Skin epidermis (tissue), 12 donors: ENCODE results near the gene LRMDA.
A peak's percentile ranks its signal among the peaks of the same experiment; 100 is the strongest.

ENCODE experiments used
- H3K27ac ChIP-seq, 21 experiments: fragments of 200-600 bp; sonication (generic) in 11 of 21; one replicate each; pipeline ENCODE4 v1.5.0; 2020; ENCODE audit warnings: mild to moderate bottlenecking in 3 of 21, inconsistent platforms in 2 of 21, moderate library complexity in 2 of 21
- H3K4me3 ChIP-seq, 7 experiments: fragments of 200-600 bp; sonication (generic) in 2 of 7; one replicate each; pipeline ENCODE4 v1.5.0; 2020; ENCODE audit warnings: inconsistent platforms in 2 of 7, mild to moderate bottlenecking in 2 of 7, moderate library complexity in 1 of 7

The LRMDA gene

GRCh38 chr10:75660823-75661222 lies 229.4 kb downstream of the LRMDA start:
- no peak overlapping the region for H3K4me3 ChIP-seq
- H3K27ac ChIP-seq, result no peak overlapping the region

GRCh38 chr10:75662715-75663114 lies 231.3 kb downstream of the LRMDA start:
- Histone ChIP-seq H3K27ac (peak overlapping the region in 2 of 21 experiments; percentile 26 to 45), H3K4me3 (no peak overlapping the region)

DNA sequence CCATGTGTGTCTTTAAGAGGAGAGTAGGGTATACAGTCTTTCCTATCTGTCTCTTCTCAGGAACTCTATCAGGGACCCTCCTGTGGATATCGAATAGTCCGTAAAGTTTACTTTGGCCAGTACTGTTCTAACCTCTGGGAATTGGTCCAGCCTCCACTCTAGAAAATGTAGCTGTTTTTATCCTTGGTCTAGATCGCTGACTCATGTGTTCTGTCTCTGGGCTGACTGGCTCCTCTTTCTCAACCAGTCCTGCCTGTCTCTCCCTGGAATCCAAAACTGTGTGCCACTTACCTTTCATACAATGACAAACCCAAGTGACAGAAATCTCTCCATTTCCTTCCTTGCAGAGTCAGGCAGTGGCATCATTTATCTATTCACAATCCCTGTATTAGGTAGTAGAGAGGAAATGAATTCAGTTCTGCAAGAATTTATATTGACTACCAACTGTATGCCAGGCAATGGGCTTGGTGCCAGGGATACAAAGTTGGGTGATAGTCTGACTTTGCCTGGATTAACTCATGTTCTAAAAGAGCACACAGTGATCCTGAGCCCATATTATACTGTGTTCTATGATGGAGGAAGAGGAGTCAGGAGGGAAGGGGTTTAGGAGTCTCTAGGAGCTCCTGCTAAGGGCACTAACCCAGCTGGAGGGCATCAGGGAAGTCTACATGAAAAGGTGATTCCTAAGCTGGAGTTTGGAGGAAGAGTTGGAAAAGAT lies 232.7 kb downstream of the LRMDA start:
- no peak overlapping the region for H3K4me3 ChIP-seq
- peak overlapping the region in 1 of 21 experiments; percentile 37 for H3K27ac ChIP-seq

- no peak overlapping the region for H3K4me3 ChIP-seq
- no peak overlapping the region for H3K27ac ChIP-seq
These were observed 233.5 kb downstream of the LRMDA start for GRCh38 chr10:75664968-75665367.

DNA sequence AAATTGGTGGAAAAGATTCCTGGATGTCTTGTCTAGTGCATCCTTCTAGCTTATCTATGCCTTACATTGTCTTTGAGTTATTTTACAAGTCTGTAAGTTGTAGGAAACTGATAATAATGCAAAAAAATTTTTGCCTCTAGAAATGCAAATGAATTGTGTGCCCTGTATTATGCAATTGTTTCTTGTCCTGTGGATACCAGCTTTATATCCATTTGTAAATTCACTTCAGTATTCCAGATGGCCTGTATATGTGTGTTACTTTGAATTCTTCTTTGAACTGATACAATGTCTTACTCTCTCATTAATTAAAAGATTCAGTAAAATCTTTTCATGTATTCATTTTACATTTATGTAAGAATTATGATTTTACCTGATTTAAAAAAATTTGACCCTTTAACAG lies 234.3 kb downstream of the LRMDA start:
- no peak overlapping the region for H3K27ac ChIP-seq
- H3K4me3 ChIP-seq, result no peak overlapping the region

DNA sequence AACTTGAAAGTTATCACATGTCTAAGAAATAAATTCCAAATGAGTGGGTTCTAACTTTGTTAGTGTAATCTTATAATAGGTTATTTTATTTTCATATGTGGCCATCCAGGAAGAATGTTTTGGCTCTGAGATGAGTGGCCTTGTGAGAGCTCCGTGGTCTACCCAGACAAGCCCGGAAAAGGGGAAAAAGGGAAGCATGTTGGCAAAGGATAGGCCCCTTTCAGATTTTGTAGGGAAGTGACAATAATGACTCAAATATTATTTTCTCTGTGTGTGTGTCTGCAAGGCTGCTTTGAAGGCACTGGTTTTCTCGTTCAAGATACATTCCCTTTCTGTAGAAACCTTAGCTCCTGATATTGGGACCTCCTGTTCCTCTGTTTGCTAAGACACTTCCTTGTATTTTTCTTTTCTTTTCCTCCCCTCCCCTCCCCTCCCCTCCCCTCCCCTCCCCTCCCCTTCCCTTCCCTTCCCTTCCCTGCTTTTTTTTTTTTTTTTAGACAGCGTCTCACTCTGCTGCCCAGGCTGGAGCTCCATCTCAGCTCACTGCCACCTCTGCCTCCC lies 240.8 kb downstream of the LRMDA start:
- Histone ChIP-seq H3K27ac (no peak overlapping the region), H3K4me3 (no peak overlapping the region)

GRCh38 chr10:75672842-75673241 lies 241.4 kb downstream of the LRMDA start:
- Histone ChIP-seq H3K4me3 (no peak overlapping the region), H3K27ac (no peak overlapping the region)

GRCh38 chr10:75677541-75677940 lies 246.1 kb downstream of the LRMDA start:
- no peak overlapping the region for H3K27ac ChIP-seq
- H3K4me3 ChIP-seq, result no peak overlapping the region

DNA sequence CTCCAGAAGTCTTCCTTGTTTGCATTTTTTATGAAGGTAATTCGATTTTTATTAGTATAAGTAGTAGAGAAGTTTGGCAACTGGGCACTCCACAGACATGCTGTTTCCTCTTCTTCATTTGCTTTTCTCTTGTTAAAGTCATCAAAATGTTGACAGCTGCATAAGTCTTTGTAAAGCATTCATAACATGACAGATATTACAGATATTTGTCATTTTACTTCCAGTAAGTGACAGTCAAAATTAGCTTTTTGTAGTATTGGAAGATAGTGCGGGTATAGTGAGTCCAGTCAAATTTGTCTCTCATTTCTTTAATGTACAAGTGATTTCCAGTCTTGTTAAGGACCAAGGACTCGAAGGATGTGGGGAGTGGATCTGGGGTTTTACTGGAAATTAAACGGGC lies 247.1 kb downstream of the LRMDA start:
- no peak overlapping the region for H3K27ac ChIP-seq

DNA sequence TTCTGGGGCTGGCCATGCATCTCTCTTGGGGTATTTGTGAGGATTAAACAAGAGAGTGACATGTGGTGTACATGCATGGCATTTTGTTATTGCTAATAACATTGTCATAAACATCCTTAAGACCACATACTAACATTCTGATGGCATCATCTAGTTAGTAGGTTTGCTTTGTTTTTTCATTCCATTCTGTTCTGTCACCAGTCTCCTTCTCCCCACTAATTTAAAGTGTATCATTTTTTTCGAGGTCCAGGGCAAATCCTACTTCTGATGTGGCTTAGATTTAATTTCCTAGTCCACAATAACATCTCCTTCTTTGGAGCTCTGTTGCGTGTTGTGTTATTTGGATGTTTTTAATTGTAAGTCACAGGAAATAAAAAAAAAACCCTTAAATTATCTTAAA lies 248.1 kb downstream of the LRMDA start:
- no peak overlapping the region for H3K4me3 ChIP-seq
- H3K27ac ChIP-seq, result no peak overlapping the region

More for the DNA sequence above, 247.1 kb downstream of the LRMDA start:
- no peak overlapping the region for H3K4me3 ChIP-seq

- no peak overlapping the region for H3K27ac ChIP-seq
- H3K4me3 ChIP-seq, result no peak overlapping the region
These were observed 249.9 kb downstream of the LRMDA start for GRCh38 chr10:75681334-75681733.

- Histone ChIP-seq H3K4me3 (no peak overlapping the region), H3K27ac (no peak overlapping the region)
These were observed 251.5 kb downstream of the LRMDA start for GRCh38 chr10:75682649-75683557.

- H3K27ac ChIP-seq, result no peak overlapping the region
These were observed 253.8 kb downstream of the LRMDA start for GRCh38 chr10:75685187-75685586.

DNA sequence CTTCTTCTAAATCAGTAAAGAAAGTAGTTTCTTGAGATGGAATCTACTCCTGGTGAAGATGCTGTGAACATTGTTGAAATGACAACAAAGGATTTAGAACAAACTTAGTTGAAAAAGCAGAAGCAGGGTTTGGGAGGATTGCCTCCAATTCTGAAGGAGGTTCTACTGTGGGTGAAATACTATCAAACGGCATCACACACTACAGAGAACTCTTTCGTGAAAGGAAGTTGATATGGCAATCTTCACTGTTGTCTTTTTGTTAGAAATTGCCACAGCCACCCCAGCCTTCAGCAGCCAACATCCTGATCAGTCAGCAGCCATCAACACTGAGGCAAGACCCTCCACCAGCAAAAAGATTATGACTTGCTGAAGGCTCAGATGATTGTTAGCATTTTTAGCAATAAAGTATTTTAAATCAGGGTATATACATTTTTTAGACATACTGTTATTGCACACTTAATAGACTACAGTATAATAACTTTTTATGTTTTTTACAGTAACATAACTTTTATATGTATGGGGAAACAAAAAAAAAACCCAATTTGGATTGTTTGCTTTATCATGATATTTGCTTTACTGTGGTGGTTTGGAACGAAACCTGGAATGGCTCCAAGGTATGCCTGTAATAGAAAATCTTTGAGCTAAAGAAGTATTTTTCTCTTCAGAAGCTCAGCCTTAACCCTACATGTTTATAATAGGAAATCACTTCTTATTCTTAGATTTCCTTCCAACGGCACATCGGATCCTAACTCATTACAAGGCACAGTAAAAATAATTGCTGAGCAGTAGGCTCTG lies 257.3 kb downstream of the LRMDA start:
- no peak overlapping the region for H3K27ac ChIP-seq
- no peak overlapping the region for H3K4me3 ChIP-seq

More at GRCh38 chr10:75685187-75685586, 253.8 kb downstream of the LRMDA start:
- H3K4me3 ChIP-seq, result no peak overlapping the region

DNA sequence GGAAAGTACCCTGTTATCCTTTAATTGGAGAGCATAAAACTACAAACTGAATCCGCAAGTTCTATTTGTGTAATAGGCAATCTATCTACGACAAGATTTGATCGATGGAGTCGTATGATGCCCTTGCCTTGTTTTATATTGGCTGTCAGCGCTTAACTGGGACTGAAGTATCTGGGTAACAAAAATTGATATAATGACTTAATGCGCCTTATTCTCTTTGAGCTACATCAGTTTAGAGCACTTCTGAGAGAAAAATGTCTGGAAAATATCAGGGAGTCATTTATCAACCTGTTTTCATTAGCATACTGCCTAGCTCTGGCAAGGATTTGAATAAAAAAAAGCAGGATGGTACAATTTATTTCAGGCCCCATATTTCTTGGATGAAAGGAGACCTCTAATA lies 262.1 kb downstream of the LRMDA start:
- H3K27ac ChIP-seq, result no peak overlapping the region
- no peak overlapping the region for H3K4me3 ChIP-seq

DNA sequence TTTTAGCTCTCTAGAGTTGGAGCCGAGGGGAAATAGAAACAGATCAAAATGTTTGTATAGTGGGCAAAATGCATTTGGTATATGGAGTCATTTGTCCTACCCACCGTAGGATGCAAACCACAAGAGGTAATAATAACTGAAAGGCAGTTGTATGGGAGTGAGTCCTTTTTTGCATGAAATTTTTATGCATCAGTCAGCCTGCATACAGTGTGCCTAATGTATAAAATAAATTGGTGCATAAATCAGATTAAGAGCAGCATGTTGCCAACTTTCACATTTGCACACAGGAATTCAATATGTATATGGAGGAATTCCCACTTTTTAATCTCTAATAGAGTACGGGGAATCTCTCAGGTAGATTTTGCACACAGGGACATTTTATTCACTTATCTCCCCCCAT lies 262.8 kb downstream of the LRMDA start:
- H3K4me3 ChIP-seq, result no peak overlapping the region
- no peak overlapping the region for H3K27ac ChIP-seq

DNA sequence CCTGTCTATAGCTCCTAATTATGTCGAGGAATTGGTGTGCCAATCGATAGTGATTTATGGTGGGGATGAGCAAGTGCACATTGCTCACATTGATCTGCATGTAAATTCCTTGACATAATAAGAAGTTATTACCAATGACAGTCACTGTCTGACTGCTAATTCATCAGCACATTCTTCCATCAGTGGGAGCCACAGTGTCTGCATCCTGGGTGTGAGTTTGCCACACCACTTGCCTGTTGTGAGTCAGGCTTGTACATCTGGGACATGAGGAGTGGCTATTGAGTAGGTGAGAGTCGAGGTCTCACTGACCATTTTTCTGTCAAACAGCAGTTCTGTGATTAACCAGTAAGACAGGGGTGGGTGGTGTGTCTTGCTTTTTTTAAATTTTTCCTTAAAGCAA lies 263.4 kb downstream of the LRMDA start:
- Histone ChIP-seq H3K4me3 (no peak overlapping the region), H3K27ac (no peak overlapping the region)

DNA sequence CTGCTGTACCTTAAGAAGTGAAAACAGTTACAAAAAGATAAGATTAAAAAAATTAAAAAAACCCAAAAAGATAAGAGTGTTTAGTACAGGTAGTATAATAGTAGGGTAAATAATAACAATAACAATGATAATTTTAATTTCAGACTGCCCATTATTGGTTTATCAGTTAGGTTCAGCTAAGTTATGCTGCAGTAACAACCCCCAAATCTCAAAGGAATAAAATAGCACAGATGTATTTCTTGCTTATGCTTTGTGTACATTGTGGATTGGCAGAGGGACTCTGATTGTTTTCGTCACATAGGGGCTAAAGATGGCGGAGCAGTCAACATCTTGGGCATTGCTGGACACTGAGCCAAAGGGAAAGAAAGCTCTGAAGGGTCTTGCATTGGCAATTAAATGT lies 264.6 kb downstream of the LRMDA start:
- H3K27ac ChIP-seq, result no peak overlapping the region
- H3K4me3 ChIP-seq, result no peak overlapping the region

GRCh38 chr10:75696536-75696935 lies 265.1 kb downstream of the LRMDA start:
- Histone ChIP-seq H3K4me3 (no peak overlapping the region), H3K27ac (no peak overlapping the region)
